IPS DF 4.7 (cell line): ENCODE data around the gene CUL1.

ENCODE experiments used
- DNase-seq: peaks from one replicate; pipeline ENCODE4 v3.0.0-alpha.2; 2013; ENCODE audit warnings: low spot score; ENCODE audit errors: extremely low read depth

CUL1 gene

GRCh38 chr7:148850564-148850963 is 151.9 kb downstream of the CUL1 start:
- no peak for DNase-seq
